ENCODE data around the gene UBE2I. TPM values are rescaled to one million over a fixed set of nuclear protein-coding genes. Genes with fewer than 3 reads are reported as not detected.
A peak's percentile ranks its signal among the peaks of the same experiment; 100 is the strongest.

UBE2I gene
- total RNA-seq, 1 experiment from 2014 or later: 271 TPM

DNA sequence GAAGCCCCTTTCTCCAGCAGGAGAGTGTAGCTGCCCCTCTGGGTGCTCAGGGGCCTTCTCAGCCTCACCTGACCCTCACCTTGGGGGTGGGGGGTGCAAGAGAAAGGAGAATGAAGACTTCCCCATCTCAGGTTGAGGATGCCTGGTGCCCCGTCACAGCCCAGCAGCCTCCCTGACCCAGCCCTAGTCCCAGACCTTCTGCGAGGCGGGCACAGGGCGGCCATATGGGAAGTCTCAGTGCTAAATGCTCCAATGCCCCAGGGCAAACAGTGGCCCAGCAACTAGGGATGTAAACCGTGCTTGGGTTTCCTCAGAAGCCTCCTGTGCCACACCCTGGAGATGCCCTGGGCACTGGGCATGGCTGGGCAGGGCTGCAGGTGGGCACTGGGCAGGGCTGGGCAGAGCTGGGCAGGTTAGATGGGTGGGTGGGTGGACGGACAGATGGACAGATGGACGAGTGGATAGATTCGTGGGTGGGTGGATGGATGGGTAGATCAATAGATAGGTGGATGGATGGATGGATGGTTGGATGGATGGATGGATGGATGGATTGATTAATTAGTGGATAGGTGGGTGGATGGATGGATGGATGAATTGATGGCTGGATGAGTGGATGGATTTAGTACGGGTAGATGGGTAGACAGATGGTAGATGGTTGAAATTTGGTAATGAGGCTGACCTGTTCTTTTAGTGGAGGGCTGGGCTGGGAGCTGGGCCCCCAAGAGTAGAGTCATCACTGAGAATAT is 36.8 kb upstream of the UBE2I start:
- Histone ChIP-seq H3K27me3 (ENCODE audit: insufficient read depth, low read depth) (peaks cover 31% of the 10 kb centered on the region), H3K9me2 (ENCODE audit: insufficient read depth) (no peaks in the 10 kb centered on the region), H4K20me1 (ENCODE audit: insufficient read depth) (no peaks in the 10 kb centered on the region), H3K9me3 (ENCODE audit: insufficient read depth, low read depth) (no peaks in the 10 kb centered on the region), H3K36me3 (ENCODE audit: low read depth) (no peaks in the 10 kb centered on the region), H3K79me2 (ENCODE audit: low read depth) (no peaks in the 10 kb centered on the region), H2AFZ (no peak overlapping the region), H3F3A (ENCODE audit: insufficient read depth, low read depth) (no peaks in the 10 kb centered on the region), H3K4me3 (no peak overlapping the region), H3K27ac (no peak overlapping the region), H3K4me2 (no peak overlapping the region), H3K4me1 (replicated peaks; ENCODE audit: insufficient read depth) (no peaks in the 10 kb centered on the region; the same call in 1 of the 2 replicates)
- TF ChIP-seq CTCF (conservative IDR thresholded peaks at IDR 0.05) (no peak), EZH2 (IDR thresholded peaks at IDR 0.05; ENCODE audit: low read depth) (no peak)
- no TSS peak for BruUV-seq (replicated peaks)
- ChIA-PET CTCF (no interaction called here), POLR2A (ENCODE audit: unreplicated experiment) (no interaction called here)
- intact Hi-C loops (cut with micrococcal nuclease; ENCODE audit: unreplicated experiment): no loop called here
- DNase-seq: peak in 1 of 2 experiments; percentile 45

DNA sequence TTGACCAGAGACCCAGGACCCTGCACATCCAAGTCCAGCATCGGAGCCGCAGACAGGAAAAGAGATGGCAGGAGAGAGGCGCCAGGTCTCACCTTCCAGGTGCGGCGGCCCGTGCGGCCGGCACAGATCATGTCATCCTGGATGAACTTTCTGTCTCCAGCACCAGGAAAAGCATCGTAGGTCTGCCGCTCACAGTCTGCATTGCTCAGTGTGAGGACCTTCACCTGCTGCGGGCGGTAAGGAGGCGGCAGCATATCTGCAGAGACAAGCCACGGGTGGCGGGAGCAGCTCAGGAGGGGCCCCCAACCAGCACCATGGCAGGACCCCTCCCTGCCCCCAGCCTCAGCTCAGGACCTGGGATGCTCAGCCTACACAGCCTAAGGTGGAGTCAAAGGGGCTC is 35.6 kb upstream of the UBE2I start:
- intact Hi-C loops (cut with micrococcal nuclease; ENCODE audit: unreplicated experiment): no loop called here
- no peaks in the 10 kb centered on the region for H3K9me3 ChIP-seq (ENCODE audit: insufficient read depth, low read depth)
- no peak for DNase-seq
- peaks cover 43% of the 10 kb centered on the region for H3K27me3 ChIP-seq (ENCODE audit: insufficient read depth, low read depth)
- no peaks in the 10 kb centered on the region for H3K79me2 ChIP-seq (ENCODE audit: low read depth)
- no peaks in the 10 kb centered on the region for H3K36me3 ChIP-seq (ENCODE audit: low read depth)
- H3K4me2 ChIP-seq: no peak overlapping the region
- no peaks in the 10 kb centered on the region for H4K20me1 ChIP-seq (ENCODE audit: insufficient read depth)
- H3K4me1 ChIP-seq (replicated peaks; ENCODE audit: insufficient read depth): no peaks in the 10 kb centered on the region; the same call in 1 of the 2 replicates
- ChIA-PET CTCF (no interaction called here), POLR2A (ENCODE audit: unreplicated experiment) (no interaction called here)
- BruUV-seq (replicated peaks): no TSS peak
- H3K27ac ChIP-seq: no peak overlapping the region
- TF ChIP-seq CTCF (conservative IDR thresholded peaks at IDR 0.05): no peak
- no peak for TF ChIP-seq EZH2 (IDR thresholded peaks at IDR 0.05; ENCODE audit: low read depth)
- no peak overlapping the region for H3K4me3 ChIP-seq
- no peaks in the 10 kb centered on the region for H3F3A ChIP-seq (ENCODE audit: insufficient read depth, low read depth)
- H2AFZ ChIP-seq: no peak overlapping the region
- no peaks in the 10 kb centered on the region for H3K9me2 ChIP-seq (ENCODE audit: insufficient read depth)

DNA sequence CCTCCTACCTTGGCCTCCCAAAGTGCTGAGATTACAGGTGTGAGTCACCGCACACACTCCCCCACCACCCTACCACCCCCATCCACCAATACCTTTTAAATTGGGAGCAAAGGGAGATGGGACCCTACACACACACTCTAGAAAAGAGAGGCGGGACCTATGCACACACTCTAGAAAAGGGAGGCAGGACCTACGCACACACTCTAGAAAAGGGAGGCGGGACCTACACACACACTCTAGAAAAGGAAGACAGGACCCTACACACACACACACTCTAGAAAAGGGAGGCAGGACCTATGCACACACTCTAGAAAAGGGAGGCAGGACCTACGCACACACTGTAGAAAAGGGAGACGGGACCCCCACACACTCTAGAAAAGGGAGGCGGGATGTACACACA is 34.7 kb upstream of the UBE2I start:
- H4K20me1 ChIP-seq (ENCODE audit: insufficient read depth): no peaks in the 10 kb centered on the region
- no peak for TF ChIP-seq EZH2 (IDR thresholded peaks at IDR 0.05; ENCODE audit: low read depth)
- TF ChIP-seq CTCF (conservative IDR thresholded peaks at IDR 0.05): no peak
- no peaks in the 10 kb centered on the region for H3K36me3 ChIP-seq (ENCODE audit: low read depth)
- H2AFZ ChIP-seq: no peak overlapping the region
- H3K27me3 ChIP-seq (ENCODE audit: insufficient read depth, low read depth): peaks cover 51% of the 10 kb centered on the region
- H3K9me2 ChIP-seq (ENCODE audit: insufficient read depth): no peaks in the 10 kb centered on the region
- H3K9me3 ChIP-seq (ENCODE audit: insufficient read depth, low read depth): no peaks in the 10 kb centered on the region
- H3K79me2 ChIP-seq (ENCODE audit: low read depth): no peaks in the 10 kb centered on the region
- no peak overlapping the region for H3K27ac ChIP-seq
- intact Hi-C loops (cut with micrococcal nuclease; ENCODE audit: unreplicated experiment): no loop called here
- no peaks in the 10 kb centered on the region for H3F3A ChIP-seq (ENCODE audit: insufficient read depth, low read depth)
- CTCF ChIA-PET: no interaction called here
- no peak overlapping the region for H3K4me3 ChIP-seq
- POLR2A ChIA-PET (ENCODE audit: unreplicated experiment): no interaction called here
- BruUV-seq (replicated peaks): no TSS peak
- no peaks in the 10 kb centered on the region; the same call in 1 of the 2 replicates for H3K4me1 ChIP-seq (replicated peaks; ENCODE audit: insufficient read depth)
- no peak for DNase-seq
- H3K4me2 ChIP-seq: no peak overlapping the region
